Measurements from ENCODE around the gene CCDC69.

CCDC69 gene

GRCh38 chr5:151134228-151134627 is 89.7 kb downstream of the CCDC69 start:
- no peak for TF ChIP-seq CTCF (IDR thresholded peaks at IDR 0.05; ENCODE audit: extremely low read depth, missing control alignments)

GRCh38 chr5:151132963-151133362 is 90.9 kb downstream of the CCDC69 start:
- no peak for DNase-seq (ENCODE audit: low spot score)
- no peak for TF ChIP-seq CTCF (IDR thresholded peaks at IDR 0.05; ENCODE audit: extremely low read depth, missing control alignments)

More at GRCh38 chr5:151134228-151134627, 89.7 kb downstream of the CCDC69 start:
- no peak for DNase-seq (ENCODE audit: low spot score)
